ENCODE results near the gene ACKR3. TPM values are rescaled to one million over a fixed set of nuclear protein-coding genes. Genes with fewer than 3 reads are reported as not detected.

The ACKR3 gene
- total RNA-seq, 2 experiments from 2014 or later: 0.45 to 0.49 TPM

- intact Hi-C loops (cut with micrococcal nuclease): loop anchor here (1.0 kb wide), 1 partner anchor 8 kb away; no protein-coding TSS in a partner anchor
- Mint-ChIP-seq H3K36me3 (ENCODE audit: low read depth) (peaks cover 10% of the 10 kb centered on the region), H3K4me3 (no peak overlapping the region)
These were observed 18.7 kb upstream of the ACKR3 start for GRCh38 chr2:236550701-236551465.

GRCh38 chr2:236551471-236552211 is 18.0 kb upstream of the ACKR3 start:
- Mint-ChIP-seq H3K27me3 (ENCODE audit: low read depth) (no peaks in the 10 kb centered on the region), H3K27ac (peak overlapping the region; percentile 64), H3K36me3 (ENCODE audit: low read depth) (peaks cover 10% of the 10 kb centered on the region), H3K4me3 (no peak overlapping the region), H3K4me1 (ENCODE audit: low read depth) (peaks cover 93% of the 10 kb centered on the region), H3K9me3 (peaks cover 15% of the 10 kb centered on the region)
- DNase-seq: no peak
- CTCF ChIA-PET: interaction anchor here (0.9 kb wide), 1 partner anchor 17 kb away, joined by 3 read pairs; no protein-coding TSS in a partner anchor
- intact Hi-C loops (cut with micrococcal nuclease): loop anchor here (1.0 to 2.0 kb wide), 2 partner anchors 8 to 15 kb away; no protein-coding TSS in a partner anchor

More at GRCh38 chr2:236550701-236551465, 18.7 kb upstream of the ACKR3 start:
- Mint-ChIP-seq H3K9me3 (peaks cover 15% of the 10 kb centered on the region), H3K27ac (no peak overlapping the region), H3K4me1 (ENCODE audit: low read depth) (peaks cover 96% of the 10 kb centered on the region), H3K27me3 (ENCODE audit: low read depth) (no peaks in the 10 kb centered on the region)
- DNase-seq: peak; percentile 53
- CTCF ChIA-PET: interaction anchor here (0.7 to 1.4 kb wide), 4 partner anchors 18 to 36 kb away, joined by 3 to 4 read pairs (median 3); partner anchors contain the start of gene ACKR3

GRCh38 chr2:236552212-236552542 is 17.4 kb upstream of the ACKR3 start:
- CTCF ChIA-PET: no interaction called here
- Mint-ChIP-seq H3K27ac (peak overlapping the region; percentile 64), H3K36me3 (ENCODE audit: low read depth) (peaks cover 10% of the 10 kb centered on the region), H3K27me3 (ENCODE audit: low read depth) (no peaks in the 10 kb centered on the region), H3K9me3 (peaks cover 15% of the 10 kb centered on the region), H3K4me3 (no peak overlapping the region), H3K4me1 (ENCODE audit: low read depth) (peaks cover 91% of the 10 kb centered on the region)
- intact Hi-C loops (cut with micrococcal nuclease): loop anchor here (2.0 kb wide), 1 partner anchor 15 kb away; no protein-coding TSS in a partner anchor
- peak; percentile 31 for DNase-seq

GRCh38 chr2:236552581-236553363 is 16.9 kb upstream of the ACKR3 start:
- H3K4me1 Mint-ChIP-seq (ENCODE audit: low read depth): peaks cover 91% of the 10 kb centered on the region

GRCh38 chr2:236553522-236553921 is 16.1 kb upstream of the ACKR3 start:
- H3K27ac Mint-ChIP-seq: peak overlapping the region; percentile 57
- peaks cover 9% of the 10 kb centered on the region for H3K36me3 Mint-ChIP-seq (ENCODE audit: low read depth)
- peaks cover 91% of the 10 kb centered on the region for H3K4me1 Mint-ChIP-seq (ENCODE audit: low read depth)
- CTCF ChIA-PET: interaction anchor here (0.9 to 2.7 kb wide), 4 partner anchors 15 to 41 kb away, joined by 3 to 20 read pairs (median 12); partner anchors contain the start of gene ACKR3
- intact Hi-C loops (cut with micrococcal nuclease): loop anchor here (2.0 kb wide), 1 partner anchor 17 kb away; no protein-coding TSS in a partner anchor
- no peaks in the 10 kb centered on the region for H3K27me3 Mint-ChIP-seq (ENCODE audit: low read depth)
- peaks cover 15% of the 10 kb centered on the region for H3K9me3 Mint-ChIP-seq
- no peak overlapping the region for H3K4me3 Mint-ChIP-seq
- peak; percentile 27 for DNase-seq

More at GRCh38 chr2:236552581-236553363, 16.9 kb upstream of the ACKR3 start:
- intact Hi-C loops (cut with micrococcal nuclease): loop anchor here (2.0 kb wide), 1 partner anchor 16 kb away; no protein-coding TSS in a partner anchor
- no peak for DNase-seq
- H3K4me3 Mint-ChIP-seq: no peak overlapping the region
- no peaks in the 10 kb centered on the region for H3K27me3 Mint-ChIP-seq (ENCODE audit: low read depth)
- H3K9me3 Mint-ChIP-seq: peaks cover 15% of the 10 kb centered on the region
- H3K27ac Mint-ChIP-seq: peak overlapping the region; percentile 64
- peaks cover 10% of the 10 kb centered on the region for H3K36me3 Mint-ChIP-seq (ENCODE audit: low read depth)
- CTCF ChIA-PET: interaction anchor here (0.9 to 1.2 kb wide), 2 partner anchors 34 to 38 kb away, joined by 3 to 6 read pairs; no protein-coding TSS in a partner anchor

- Mint-ChIP-seq H3K4me1 (ENCODE audit: low read depth) (peaks cover 90% of the 10 kb centered on the region), H3K9me3 (peaks cover 15% of the 10 kb centered on the region), H3K27me3 (ENCODE audit: low read depth) (no peaks in the 10 kb centered on the region), H3K36me3 (ENCODE audit: low read depth) (peaks cover 9% of the 10 kb centered on the region), H3K27ac (peak overlapping the region; percentile 57), H3K4me3 (no peak overlapping the region)
- peak; percentile 68 for DNase-seq
- intact Hi-C loops (cut with micrococcal nuclease): loop anchor here (1.0 kb wide), 2 partner anchors 8 to 41 kb away; no protein-coding TSS in a partner anchor
- CTCF ChIA-PET: interaction anchor here (1.0 to 2.7 kb wide), 4 partner anchors 9 to 42 kb away, joined by 3 to 20 read pairs (median 11); partner anchors contain the start of gene ACKR3
These were observed 14.9 kb upstream of the ACKR3 start for GRCh38 chr2:236554629-236555282.

GRCh38 chr2:236555481-236555880 is 14.1 kb upstream of the ACKR3 start:
- intact Hi-C loops (cut with micrococcal nuclease): loop anchor here (1.0 kb wide), 1 partner anchor 9 kb away; no protein-coding TSS in a partner anchor
- H3K4me3 Mint-ChIP-seq: no peak overlapping the region
- H3K9me3 Mint-ChIP-seq: peaks cover 15% of the 10 kb centered on the region
- H3K27ac Mint-ChIP-seq: peak overlapping the region; percentile 57
- CTCF ChIA-PET: interaction anchor here (0.7 to 2.7 kb wide), 4 partner anchors 14 to 126 kb away, joined by 4 to 20 read pairs (median 11); partner anchors contain the start of gene ACKR3
- no peaks in the 10 kb centered on the region for H3K27me3 Mint-ChIP-seq (ENCODE audit: low read depth)
- no peak for DNase-seq
- H3K36me3 Mint-ChIP-seq (ENCODE audit: low read depth): peaks cover 9% of the 10 kb centered on the region
- peaks cover 89% of the 10 kb centered on the region for H3K4me1 Mint-ChIP-seq (ENCODE audit: low read depth)

GRCh38 chr2:236557306-236558030 is 12.2 kb upstream of the ACKR3 start:
- Mint-ChIP-seq H3K27me3 (ENCODE audit: low read depth) (no peaks in the 10 kb centered on the region), H3K36me3 (ENCODE audit: low read depth) (peaks cover 14% of the 10 kb centered on the region), H3K9me3 (peaks cover 15% of the 10 kb centered on the region), H3K4me3 (no peak overlapping the region), H3K27ac (no peak overlapping the region), H3K4me1 (ENCODE audit: low read depth) (peaks cover 70% of the 10 kb centered on the region)
- intact Hi-C loops (cut with micrococcal nuclease): no loop called here
- no peak for DNase-seq
- CTCF ChIA-PET: interaction anchor here (4.7 kb wide), 1 partner anchor 45 kb away, joined by 24 read pairs; no protein-coding TSS in a partner anchor

GRCh38 chr2:236558036-236558435 is 11.6 kb upstream of the ACKR3 start:
- Mint-ChIP-seq H3K4me1 (ENCODE audit: low read depth) (peaks cover 64% of the 10 kb centered on the region), H3K27me3 (ENCODE audit: low read depth) (no peaks in the 10 kb centered on the region), H3K27ac (no peak overlapping the region), H3K4me3 (no peak overlapping the region), H3K36me3 (ENCODE audit: low read depth) (peaks cover 14% of the 10 kb centered on the region), H3K9me3 (peaks cover 15% of the 10 kb centered on the region)
- CTCF ChIA-PET: interaction anchor here (4.7 kb wide), 1 partner anchor 45 kb away, joined by 24 read pairs; no protein-coding TSS in a partner anchor
- no peak for DNase-seq
- intact Hi-C loops (cut with micrococcal nuclease): no loop called here

Measured in activated naive CD4-positive, alpha-beta T cell treated with anti-CD3 and anti-CD28 coated beads for 36 hours (primary cell).